ENCODE results near the gene XXYLT1. TPM values are rescaled to one million over a fixed set of nuclear protein-coding genes. Genes with fewer than 3 reads are reported as not detected.

XXYLT1 gene
- total and polyA plus RNA-seq, 2 of the 8 experiments (the other 6 are each of a cell fraction or from before 2014, with no cell fraction given), result 18.9 to 23.8 TPM

GRCh38 chr3:195247863-195248189, 23.1 kb downstream of the XXYLT1 start:
- DNase-seq (ENCODE audit: low read depth in 1 of 2, low spot score in 2 of 2), result no peak
- POLR2A ChIA-PET (ENCODE audit: partially characterized antibody), result interaction anchor here (0.7 kb wide), 1 partner anchor 23 kb away, joined by 3 read pairs; no protein-coding TSS in a partner anchor
- Histone ChIP-seq H4K91ac (replicated peaks; ENCODE audit: insufficient read length, low read length) (no peak overlapping the region), H3K56ac (replicated peaks; ENCODE audit: insufficient read length, low read depth, low read length) (no peak overlapping the region), H4K5ac (ENCODE audit: insufficient read length, low read depth, low read length) (no peak overlapping the region), H3K4me1 (replicated peaks in 1 of 4; ENCODE audit: control insufficient read depth in 3 of 4, insufficient read depth in 4 of 4, low read length in 3 of 4) (peaks cover 0 to 14% (median 8%) of the 10 kb centered on the region in 4 experiments; a peak in 6 of 7 replicates), H2AFZ (ENCODE audit: low read length) (no peak overlapping the region), H3K23me2 (ENCODE audit: low read depth, low read length) (peaks cover 3% of the 10 kb centered on the region; the same call in 1 of the 2 replicates), H3K79me1 (ENCODE audit: low read depth, low read length) (peaks cover 21% of the 10 kb centered on the region), H2BK5ac (ENCODE audit: low read depth, low read length) (no peak overlapping the region), H3K18ac (ENCODE audit: extremely low read depth, low read length) (no peak overlapping the region), H3K14ac (ENCODE audit: insufficient read length) (no peak overlapping the region), H3K79me2 (ENCODE audit: control insufficient read depth in 1 of 2, insufficient read depth in 2 of 2, low read length in 2 of 2) (peaks cover 0 to 80% of the 10 kb centered on the region in 2 experiments; a peak in 3 of 4 replicates), H2AK5ac (ENCODE audit: low read depth, low read length) (0 out of 2 replicates have a peak overlapping the region, but pooled peaks have one; percentile 65), H3K23ac (ENCODE audit: insufficient read length) (no peak overlapping the region), H3K9me3 (ENCODE audit: insufficient read depth in 2 of 2, low read depth in 1 of 2, low read length in 1 of 2) (no peaks in the 10 kb centered on the region; a peak in 1 of 4 replicates), H3K27me3 (replicated peaks in 1 of 4; ENCODE audit: control insufficient read depth in 3 of 4, extremely low read depth in 1 of 4, insufficient read depth in 3 of 4, low read length in 3 of 4) (no peaks in the 10 kb centered on the region), H4K8ac (ENCODE audit: extremely low read depth, insufficient read depth, low read length) (no peak overlapping the region), H3K36me3 (ENCODE audit: control insufficient read depth in 2 of 4, insufficient read depth in 4 of 4, low read length in 3 of 4) (no peaks in the 10 kb centered on the region), H3K4ac (replicated peaks; ENCODE audit: insufficient read length, low read depth, low read length) (no peak overlapping the region), H4K20me1 (replicated peaks in 1 of 2; ENCODE audit: control insufficient read depth in 1 of 2, insufficient read depth in 2 of 2, low read length in 2 of 2) (peaks cover 4 to 16% of the 10 kb centered on the region in 2 experiments), H3K4me3 (ENCODE audit: extremely low read depth in 1 of 4, insufficient read depth in 2 of 4, low read depth in 3 of 4, low read length in 4 of 4) (no peak overlapping the region), H2BK20ac (ENCODE audit: low read length) (no peak overlapping the region), H2BK15ac (ENCODE audit: low read length) (no peak overlapping the region), H3K27ac (ENCODE audit: low read depth, low read length) (no peak overlapping the region; the same call in 1 of the 2 replicates), H3K9ac (replicated peaks in 1 of 4; ENCODE audit: extremely low read depth in 1 of 4, low read depth in 3 of 4, low read length in 3 of 4) (no peak overlapping the region), H2BK12ac (ENCODE audit: low read depth, low read length) (no peak overlapping the region), H2BK120ac (replicated peaks; ENCODE audit: low read depth, low read length) (no peak overlapping the region), H3K4me2 (ENCODE audit: insufficient read depth in 1 of 2, low read depth in 2 of 2, low read length in 2 of 2) (no peak overlapping the region)
- WGBS, 2 experiments (ENCODE audit: extremely low coverage in 1 of 2, insufficient coverage in 1 of 2, insufficient read length in 1 of 2, insufficient replicate concordance in 2 of 2, low coverage in 1 of 2, low lambda C conversion rate in 2 of 2, missing lambda C conversion rate in 1 of 2), result 89% methylated on average over 7 of the region's 8 CpGs; no CpG with 5 or more reads in 1 of the 2 experiments
- TF ChIP-seq HDAC6 (IDR thresholded peaks at IDR 0.05; ENCODE audit: low read depth, low read length) (no peak), SP2 (IDR thresholded peaks at IDR 0.05; ENCODE audit: low read length) (no peak), SUZ12 (IDR thresholded peaks at IDR 0.05; ENCODE audit: low read length) (no peak), EP300 (IDR thresholded peaks at IDR 0.05; ENCODE audit: borderline replicate concordance in 1 of 2, low read depth in 2 of 2, low read length in 2 of 2) (no peak), CHD2 (IDR thresholded peaks at IDR 0.05; ENCODE audit: low read length) (peak; percentile 56; the same call in 1 of the 2 replicates)
- CTCF ChIA-PET (ENCODE audit: partially characterized antibody), result interaction anchor here (0.6 to 1.5 kb wide), 4 partner anchors 13 to 260 kb away, joined by 3 to 4 read pairs (median 3); no protein-coding TSS in a partner anchor
- FAIRE-seq, result no peak
